GM18909 (cell line): ENCODE measurements around the gene NKD1.

Experiments used
- ATAC-seq: cut with Tn5 transposase; IDR thresholded peaks from one replicate; pipeline ENCODE4 v1.9.1; 2021; ENCODE audit warnings: mild to moderate bottlenecking; ENCODE audit not compliant: unreplicated experiment, poor library complexity

The NKD1 gene

GRCh38 chr16:50609471-50609870, 61.3 kb downstream of the NKD1 start:
- no peak for ATAC-seq

- ATAC-seq, result no peak
These were observed 62.4 kb downstream of the NKD1 start for GRCh38 chr16:50610331-50611262.

- no peak for ATAC-seq
These were observed 63.2 kb downstream of the NKD1 start for GRCh38 chr16:50611332-50611934.

GRCh38 chr16:50611995-50612848, 64.0 kb downstream of the NKD1 start:
- no peak for ATAC-seq

GRCh38 chr16:50612849-50613198, 64.6 kb downstream of the NKD1 start:
- no peak for ATAC-seq

GRCh38 chr16:50613281-50613963, 65.2 kb downstream of the NKD1 start:
- ATAC-seq, result no peak

- no peak for ATAC-seq
These were observed 65.8 kb downstream of the NKD1 start for GRCh38 chr16:50613964-50614474.

- no peak for ATAC-seq
These were observed 66.9 kb downstream of the NKD1 start for GRCh38 chr16:50614955-50615724.

GRCh38 chr16:50615891-50616290, 67.7 kb downstream of the NKD1 start:
- no peak for ATAC-seq

- no peak for ATAC-seq
These were observed 68.2 kb downstream of the NKD1 start for GRCh38 chr16:50616386-50616785.

GRCh38 chr16:50616883-50617645, 68.9 kb downstream of the NKD1 start:
- no peak for ATAC-seq

- no peak for ATAC-seq
These were observed 69.5 kb downstream of the NKD1 start for GRCh38 chr16:50617646-50618184.

- ATAC-seq, result no peak
These were observed 70.2 kb downstream of the NKD1 start for GRCh38 chr16:50618238-50618918.

- no peak for ATAC-seq
These were observed 71.7 kb downstream of the NKD1 start for GRCh38 chr16:50619702-50620491.

- no peak for ATAC-seq
These were observed 72.7 kb downstream of the NKD1 start for GRCh38 chr16:50620646-50621451.

- ATAC-seq, result no peak
These were observed 73.2 kb downstream of the NKD1 start for GRCh38 chr16:50621452-50621792.
